Esophagus muscularis mucosa (tissue), 4 donors: ENCODE data around the gene SLC44A2.

ENCODE experiments used
- CTCF ChIP-seq, 3 experiments: fragments of 200-600 bp in 2 of 3; fragments of 450-650 bp in 1 of 3; sonication (generic) in 2 of 3; IDR thresholded peaks; one replicate each; pipeline ENCODE4 v1.5.1; 2017 to 2019; ENCODE audit warnings: antibody characterized with exemption in 3 of 3, mild to moderate bottlenecking in 2 of 3, moderate library complexity in 1 of 3
- EP300 ChIP-seq: sonication (generic); formaldehyde crosslinking; IDR thresholded peaks from one replicate; pipeline ENCODE4 v1.6.1; 2017; ENCODE audit warnings: antibody characterized with exemption
- POLR2A ChIP-seq: fragments of 450-650 bp; IDR thresholded peaks from one replicate; pipeline ENCODE4 v1.6.1; 2017; ENCODE audit warnings: antibody characterized with exemption, moderate library complexity, mild to moderate bottlenecking, low read depth

- TF ChIP-seq CTCF (IDR thresholded peaks at IDR 0.05) = peak; percentile 80 to 95 (median 84)
- no peak for TF ChIP-seq POLR2A
- TF ChIP-seq EP300 = no peak
Observed at GRCh38 chr19:10644260-10645007, 19.1 kb downstream of the SLC44A2 start.
